Measurements from ENCODE around the gene GALNT8. TPM values are rescaled to one million over a fixed set of nuclear protein-coding genes. Genes with fewer than 3 reads are reported as not detected.

Gene GALNT8
- total RNA-seq, 1 experiment from 2014 or later = 5.4 TPM

GRCh38 chr12:4767186-4767585, 47.0 kb downstream of the GALNT8 start:
- H2AFZ ChIP-seq (ENCODE audit: low read length) = no peak overlapping the region
- no peak overlapping the region for H3K14ac ChIP-seq (ENCODE audit: insufficient read depth, low read length)
- no CpG with 5 or more reads among the region's 2 CpGs for WGBS (ENCODE audit: extremely low coverage, insufficient read length, low lambda C conversion rate)
- no peak overlapping the region for H3K4me2 ChIP-seq (ENCODE audit: insufficient read depth, insufficient read length, low read length)
- TF ChIP-seq, protein P1, sequence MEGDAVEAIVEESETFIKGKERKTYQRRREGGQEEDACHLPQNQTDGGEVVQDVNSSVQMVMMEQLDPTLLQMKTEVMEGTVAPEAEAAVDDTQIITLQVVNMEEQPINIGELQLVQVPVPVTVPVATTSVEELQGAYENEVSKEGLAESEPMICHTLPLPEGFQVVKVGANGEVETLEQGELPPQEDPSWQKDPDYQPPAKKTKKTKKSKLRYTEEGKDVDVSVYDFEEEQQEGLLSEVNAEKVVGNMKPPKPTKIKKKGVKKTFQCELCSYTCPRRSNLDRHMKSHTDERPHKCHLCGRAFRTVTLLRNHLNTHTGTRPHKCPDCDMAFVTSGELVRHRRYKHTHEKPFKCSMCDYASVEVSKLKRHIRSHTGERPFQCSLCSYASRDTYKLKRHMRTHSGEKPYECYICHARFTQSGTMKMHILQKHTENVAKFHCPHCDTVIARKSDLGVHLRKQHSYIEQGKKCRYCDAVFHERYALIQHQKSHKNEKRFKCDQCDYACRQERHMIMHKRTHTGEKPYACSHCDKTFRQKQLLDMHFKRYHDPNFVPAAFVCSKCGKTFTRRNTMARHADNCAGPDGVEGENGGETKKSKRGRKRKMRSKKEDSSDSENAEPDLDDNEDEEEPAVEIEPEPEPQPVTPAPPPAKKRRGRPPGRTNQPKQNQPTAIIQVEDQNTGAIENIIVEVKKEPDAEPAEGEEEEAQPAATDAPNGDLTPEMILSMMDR (conservative IDR thresholded peaks at IDR 0.05) = no peak
- H3K27ac ChIP-seq (ENCODE audit: insufficient read length, low read depth, low read length) = no peak overlapping the region
- no peaks in the 10 kb centered on the region for H4K20me1 ChIP-seq (ENCODE audit: control insufficient read depth, insufficient read depth, insufficient read length)
- H4K5ac ChIP-seq (ENCODE audit: insufficient read length, low read depth, low read length) = no peak overlapping the region
- no peak overlapping the region for H2BK120ac ChIP-seq (ENCODE audit: low read depth, low read length, poor library complexity, severe bottlenecking)
- H3K9me3 Mint-ChIP-seq = no peaks in the 10 kb centered on the region
- H4K91ac ChIP-seq (ENCODE audit: insufficient read length, low read depth, low read length) = no peak overlapping the region
- H3K56ac ChIP-seq (ENCODE audit: insufficient read length, low read depth, low read length) = no peak overlapping the region
- H3K9ac ChIP-seq (ENCODE audit: extremely low read depth, insufficient read length, low read length) = no peak overlapping the region
- H3T11ph ChIP-seq (ENCODE audit: low read length) = no peak overlapping the region
- no peak overlapping the region for H3K23ac ChIP-seq (ENCODE audit: insufficient read length, low read depth, low read length)
- H3K79me1 ChIP-seq (ENCODE audit: insufficient read depth, low read depth, low read length, poor library complexity, severe bottlenecking) = no peaks in the 10 kb centered on the region
- H3K18ac ChIP-seq (ENCODE audit: insufficient read length, low read depth, low read length) = no peak overlapping the region
- no peak overlapping the region for H3K27ac Mint-ChIP-seq
- no peak overlapping the region for H2BK5ac ChIP-seq (ENCODE audit: insufficient read length, low read length)
- H2BK20ac ChIP-seq (ENCODE audit: low read depth, low read length, poor library complexity, severe bottlenecking) = no peak overlapping the region
- H3K4me1 Mint-ChIP-seq = peaks cover 9 to 12% of the 10 kb centered on the region in 2 experiments
- no peak overlapping the region for H3K4me3 Mint-ChIP-seq
- H2BK12ac ChIP-seq (ENCODE audit: insufficient read length, low read depth, low read length) = no peak overlapping the region
- no peak overlapping the region for H4K8ac ChIP-seq (replicated peaks; ENCODE audit: insufficient read length, low read depth, low read length)
- H3K79me2 ChIP-seq (ENCODE audit: insufficient read depth, low read length) = no peaks in the 10 kb centered on the region
- H2AK5ac ChIP-seq (ENCODE audit: insufficient read length, low read length) = no peak overlapping the region
- no peak overlapping the region for H2BK15ac ChIP-seq (ENCODE audit: low read depth, low read length)
- no peaks in the 10 kb centered on the region for H3K4me1 ChIP-seq (ENCODE audit: insufficient read depth, low read length)
- no peak overlapping the region for H3K4ac ChIP-seq (ENCODE audit: low read depth, low read length)
- peaks cover 0 to 3% (median 2%) of the 10 kb centered on the region in 3 experiments; a peak in 4 of 7 replicates for H3K36me3 Mint-ChIP-seq (ENCODE audit: insufficient read depth in 1 of 3, low read depth in 3 of 3)
- H3K27me3 Mint-ChIP-seq (ENCODE audit: low read depth) = no peaks in the 10 kb centered on the region
- DNase-seq = no peak
- H3K27me3 ChIP-seq (ENCODE audit: insufficient read depth, low read length) = no peaks in the 10 kb centered on the region
- H3K9me3 ChIP-seq (ENCODE audit: control insufficient read depth, low read depth, low read length) = no peaks in the 10 kb centered on the region
- H3K23me2 ChIP-seq (ENCODE audit: insufficient read length, low read depth, low read length, poor library complexity, severe bottlenecking) = no peaks in the 10 kb centered on the region

Data from H9 (cell line).